Epithelial cell of proximal tubule (primary cell): Measurements from ENCODE around the gene AXIN1. TPM values are rescaled to one million over a fixed set of nuclear protein-coding genes. Genes with fewer than 3 reads are reported as not detected.

Experiments used
- DNase-seq: peaks from one replicate; pipeline ENCODE4 v3.0.0-alpha.2; 2011; ENCODE audit warnings: low read depth
- H3K4me3 ChIP-seq: 2 replicates; pipeline ENCODE4 v1.5.1; 2011; ENCODE audit warnings: low read depth, mild to moderate bottlenecking, low read length
- CTCF ChIP-seq: conservative IDR thresholded peaks from 2 replicates; pipeline ENCODE4 v1.5.1; 2012; ENCODE audit warnings: low read depth, mild to moderate bottlenecking, low read length
- total RNA-seq: library from RNA; depleted of rRNA; stranded (reverse); fragments of >200 nt; gene quantifications from 2 replicates; pipeline ENCODE4 v1.2.3, GENCODE V29; 2015

AXIN1 gene
- total RNA-seq, 1 donor from 2014 or later = 36.0 TPM

DNA sequence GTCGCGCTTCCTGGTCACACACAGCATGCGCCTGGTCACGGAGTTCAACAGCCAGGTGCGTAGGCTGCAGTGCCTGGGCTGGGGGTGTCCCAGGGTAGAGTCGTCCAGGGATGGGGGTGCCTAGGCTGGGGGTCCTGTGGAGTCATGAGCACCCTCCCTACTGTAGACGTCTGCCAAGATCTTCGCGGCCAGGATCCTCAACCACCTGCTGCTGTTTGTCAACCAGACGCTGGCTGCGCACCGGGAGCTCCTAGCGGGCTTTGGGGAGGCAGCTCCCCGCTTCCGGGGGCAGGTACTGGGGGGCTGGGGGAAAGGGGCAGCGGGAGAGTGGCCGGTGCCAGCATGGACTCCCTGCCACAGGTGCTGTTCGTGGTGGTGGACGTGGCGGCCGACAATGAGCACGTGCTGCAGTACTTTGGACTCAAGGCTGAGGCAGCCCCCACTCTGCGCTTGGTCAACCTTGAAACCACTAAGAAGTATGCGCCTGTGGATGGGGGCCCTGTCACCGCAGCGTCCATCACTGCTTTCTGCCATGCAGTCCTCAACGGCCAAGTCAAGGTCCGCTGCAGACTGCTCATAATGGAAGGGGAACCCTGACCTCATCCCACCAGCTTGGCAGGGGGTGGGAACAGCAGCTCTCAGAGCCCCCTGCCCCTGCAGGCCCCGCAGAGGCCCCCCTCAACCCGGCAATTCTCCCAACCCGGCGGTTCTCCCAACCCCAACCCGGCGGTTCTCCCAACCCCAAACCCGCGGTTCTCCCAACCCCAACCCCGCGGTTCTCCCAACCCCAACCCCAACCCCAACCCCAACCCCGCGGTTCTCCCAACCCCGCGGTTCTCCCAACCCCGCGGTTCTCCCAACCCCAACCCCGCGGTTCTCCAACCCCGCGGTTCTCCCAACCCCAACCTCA, 67.1 kb downstream of the AXIN1 start:
- TF ChIP-seq CTCF = no peak
- DNase-seq = peak; percentile 7
- H3K4me3 ChIP-seq = no peak overlapping the region

DNA sequence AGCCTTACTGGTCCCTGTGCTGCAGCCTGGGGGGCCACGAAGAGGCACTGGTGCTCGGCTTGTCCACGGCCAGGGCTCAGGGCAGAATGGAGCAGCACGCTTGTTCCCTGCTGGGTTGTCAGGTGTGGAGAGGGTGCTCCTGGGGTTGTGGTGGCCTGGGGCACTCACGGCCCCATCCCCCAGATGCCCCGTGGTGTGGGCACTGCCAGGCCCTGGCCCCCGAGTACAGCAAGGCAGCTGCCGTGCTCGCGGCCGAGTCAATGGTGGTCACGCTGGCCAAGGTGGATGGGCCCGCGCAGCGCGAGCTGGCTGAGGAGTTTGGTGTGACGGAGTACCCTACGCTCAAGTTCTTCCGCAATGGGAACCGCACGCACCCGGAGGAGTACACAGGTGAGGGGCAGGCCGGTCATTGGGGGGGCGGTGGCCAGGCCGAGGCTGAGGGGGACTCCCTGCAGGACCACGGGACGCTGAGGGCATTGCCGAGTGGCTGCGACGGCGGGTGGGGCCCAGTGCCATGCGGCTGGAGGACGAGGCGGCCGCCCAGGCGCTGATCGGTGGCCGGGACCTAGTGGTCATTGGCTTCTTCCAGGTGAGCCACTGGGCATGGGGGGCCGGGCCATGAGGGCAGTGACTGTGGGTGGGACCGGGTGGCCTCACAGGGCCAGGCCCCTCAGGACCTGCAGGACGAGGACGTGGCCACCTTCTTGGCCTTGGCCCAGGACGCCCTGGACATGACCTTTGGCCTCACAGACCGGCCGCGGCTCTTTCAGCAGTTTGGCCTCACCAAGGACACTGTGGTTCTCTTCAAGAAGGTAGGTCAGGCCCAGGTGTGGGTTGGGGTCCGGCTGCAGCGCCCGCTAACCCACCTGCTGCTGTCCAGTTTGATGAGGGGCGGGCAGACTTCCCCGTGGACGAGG, 68.1 kb downstream of the AXIN1 start:
- no peak for DNase-seq
- TF ChIP-seq CTCF = no peak
- H3K4me3 ChIP-seq = no peak overlapping the region

DNA sequence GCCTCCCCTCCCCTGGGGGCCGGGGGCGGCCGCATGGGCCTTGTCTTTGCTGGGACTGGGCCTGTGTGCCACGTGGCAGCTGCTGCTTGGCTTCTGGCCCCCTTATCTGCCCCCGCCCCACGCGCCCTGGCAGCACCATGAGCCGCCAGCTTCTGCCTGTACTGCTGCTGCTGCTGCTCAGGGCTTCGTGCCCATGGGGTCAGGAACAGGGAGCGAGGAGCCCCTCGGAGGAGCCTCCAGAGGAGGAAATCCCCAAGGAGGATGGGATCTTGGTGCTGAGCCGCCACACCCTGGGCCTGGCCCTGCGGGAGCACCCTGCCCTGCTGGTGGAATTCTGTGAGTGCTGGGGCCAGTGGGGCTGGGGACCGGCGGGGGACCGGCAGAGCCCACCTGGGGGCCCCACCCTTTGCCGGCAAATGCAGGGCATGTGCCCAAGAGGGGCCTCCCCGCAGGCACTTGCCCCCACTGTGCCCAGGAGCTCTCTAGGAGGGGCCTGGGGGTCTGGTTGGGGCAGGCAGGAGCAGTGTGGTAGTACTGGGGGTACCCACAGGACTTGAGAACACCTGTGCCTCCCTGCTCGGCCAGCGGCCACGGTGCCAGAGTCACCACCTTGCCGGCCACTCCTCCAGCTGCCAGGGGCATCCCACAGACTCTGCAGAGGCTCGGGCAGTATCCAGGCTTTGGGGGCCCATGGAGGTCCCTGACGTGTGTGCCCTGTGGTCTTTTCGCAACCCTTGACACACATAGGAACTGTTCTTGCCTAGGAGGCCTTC, 69.3 kb downstream of the AXIN1 start, which contains the start of gene PDIA2:
Gene PDIA2 (plus strand): TSS at position 132 of the 773 bp plus-strand sequence. CDS start 6 bp downstream, at position 138.
- H3K4me3 ChIP-seq = no peak within 1 kb of the TSS
- TF ChIP-seq CTCF = no peak

GRCh38 chr16:282491-282890, 70.0 kb downstream of the AXIN1 start:
- DNase-seq = no peak
- no peak for TF ChIP-seq CTCF
- no peak overlapping the region for H3K4me3 ChIP-seq

More for the DNA sequence above, 69.3 kb downstream of the AXIN1 start, which contains the start of gene PDIA2:
- DNase-seq = no peak

GRCh38 chr16:281660-282255, 70.8 kb downstream of the AXIN1 start:
- TF ChIP-seq CTCF = no peak
- H3K4me3 ChIP-seq = no peak overlapping the region

GRCh38 chr16:280991-281659, 71.4 kb downstream of the AXIN1 start:
- H3K4me3 ChIP-seq = no peak overlapping the region
- no peak for DNase-seq
- TF ChIP-seq CTCF = no peak

More at GRCh38 chr16:281660-282255, 70.8 kb downstream of the AXIN1 start:
- no peak for DNase-seq
